IMR-90 (cell line): ENCODE data around the gene COL15A1. TPM values are rescaled to one million over a fixed set of nuclear protein-coding genes. Genes with fewer than 3 reads are reported as not detected.

Experiments
- ATAC-seq: fragments of 200-7000 bp; cut with Tn5 transposase; 2 replicates; pipeline ENCODE4 v1.9.1; 2020; ENCODE audit warnings: low read depth, mild to moderate bottlenecking, moderate library complexity
- BruUV-seq: library from RNA; stranded (reverse); fragments of 400-500 nt; replicated peaks from 2 replicates; lab custom pipeline; 2021; lab: Mats Ljungman, UMichigan
- CTCF ChIA-PET: fragments of 300-600 bp; formaldehyde crosslinking; extraction: SDS; loops from one replicate; lab custom pipeline; 2021; ENCODE audit warnings: antibody characterized with exemption; lab: Yijun Ruan, JAX
- POLR2A ChIA-PET: fragments of 300-600 bp; sonication (Branson Sonifier 250); formaldehyde crosslinking; loops from one replicate; lab custom pipeline; 2022; ENCODE audit warnings: antibody characterized with exemption; ENCODE audit not compliant: unreplicated experiment; lab: Charles Lee
- DNase-seq: peaks from one replicate; pipeline ENCODE4 v3.0.0; 2013
- H2AFZ ChIP-seq: replicated peaks from 2 replicates; pipeline ENCODE3; 2013; ENCODE audit warnings: low read length, mild to moderate bottlenecking; ENCODE audit not compliant: poor library complexity
- H2AK5ac ChIP-seq: 2 replicates; pipeline ENCODE4 v1.6.1; 2013; ENCODE audit warnings: low read depth, low read length, inconsistent platforms
- H2AK9ac ChIP-seq: replicated peaks from 2 replicates; pipeline ENCODE3; 2013; ENCODE audit warnings: mild to moderate bottlenecking, low read depth, low read length, moderate library complexity; ENCODE audit not compliant: poor library complexity
- H2BK120ac ChIP-seq: 2 replicates; pipeline ENCODE4 v1.6.1; 2013; ENCODE audit warnings: low read depth, low read length, inconsistent platforms
- H2BK15ac ChIP-seq: 3 replicates; pipeline ENCODE4 v1.6.1; 2013; ENCODE audit warnings: low read depth, low read length, inconsistent platforms
- H2BK20ac ChIP-seq: 2 replicates; pipeline ENCODE4 v1.6.1; 2013; ENCODE audit warnings: low read depth, mild to moderate bottlenecking, inconsistent platforms, low read length, moderate library complexity
- H2BK5ac ChIP-seq: 2 replicates; pipeline ENCODE4 v1.6.1; 2013; ENCODE audit warnings: mild to moderate bottlenecking, low read depth, low read length, inconsistent platforms; ENCODE audit not compliant: poor library complexity, severe bottlenecking
- H3K14ac ChIP-seq: replicated peaks from 2 replicates; pipeline ENCODE4 v1.6.1; 2013; ENCODE audit warnings: low read depth, low read length, inconsistent platforms
- H3K18ac ChIP-seq: 2 replicates; pipeline ENCODE4 v1.6.1; 2013; ENCODE audit warnings: low read depth, low read length, control low read depth
- H3K23ac ChIP-seq: 2 replicates; pipeline ENCODE4 v1.6.1; 2013; ENCODE audit warnings: low read depth, low read length, inconsistent platforms
- H3K27ac ChIP-seq: 2 replicates; pipeline ENCODE4 v1.5.1; 2013; ENCODE audit warnings: mild to moderate bottlenecking, control low read depth, low read length; ENCODE audit not compliant: insufficient read depth
- H3K27me3 ChIP-seq: 2 replicates; pipeline ENCODE4 v1.6.1; 2013; ENCODE audit warnings: low read length; ENCODE audit not compliant: control insufficient read depth, insufficient read depth
- H3K36me3 ChIP-seq: 2 replicates; pipeline ENCODE4 v1.6.1; 2013; ENCODE audit warnings: low read length, mixed read lengths; ENCODE audit not compliant: control insufficient read depth, insufficient read depth
- H3K4ac ChIP-seq: 2 replicates; pipeline ENCODE4 v1.6.1; 2013; ENCODE audit warnings: low read depth, low read length, inconsistent platforms
- H3K4me1 ChIP-seq: 2 replicates; pipeline ENCODE4 v1.6.1; 2013; ENCODE audit warnings: low read length, mixed read lengths; ENCODE audit not compliant: control insufficient read depth, insufficient read depth
- H3K4me2 ChIP-seq: 2 replicates; pipeline ENCODE4 v1.6.1; 2013; ENCODE audit warnings: low read depth, mild to moderate bottlenecking, control low read depth, low read length, moderate library complexity
- H3K4me3 ChIP-seq: 2 replicates; pipeline ENCODE4 v1.5.1; 2013; ENCODE audit warnings: low read depth, mild to moderate bottlenecking, control low read depth, low read length, moderate library complexity; ENCODE audit not compliant: insufficient read depth
- H3K56ac ChIP-seq: 2 replicates; pipeline ENCODE4 v1.6.1; 2013; ENCODE audit warnings: low read length, inconsistent platforms; ENCODE audit not compliant: insufficient read depth; ENCODE audit errors: extremely low read depth
- H3K79me1 ChIP-seq, 2 experiments: 2 replicates each; pipeline ENCODE4 v1.6.1; 2013; ENCODE audit warnings: low read length in 2 of 2, inconsistent platforms in 1 of 2, low read depth in 1 of 2
- H3K9ac ChIP-seq: 2 replicates; pipeline ENCODE4 v1.6.1; 2013; ENCODE audit warnings: low read depth, low read length, control low read depth
- H3K9me1 ChIP-seq: 2 replicates; pipeline ENCODE4 v1.6.1; 2013; ENCODE audit warnings: low read length, inconsistent platforms; ENCODE audit not compliant: insufficient read depth
- H3K9me3 ChIP-seq: 2 replicates; pipeline ENCODE4 v1.6.1; 2013; ENCODE audit warnings: low read length; ENCODE audit not compliant: control insufficient read depth, insufficient read depth
- H4K20me1 ChIP-seq: 2 replicates; pipeline ENCODE4 v1.6.1; 2013; ENCODE audit warnings: low read length, inconsistent platforms; ENCODE audit not compliant: insufficient read depth
- H4K5ac ChIP-seq: 2 replicates; pipeline ENCODE4 v1.6.1; 2013; ENCODE audit warnings: mild to moderate bottlenecking, low read depth, low read length, control low read depth
- H4K8ac ChIP-seq, 2 experiments: 2 replicates each; pipeline ENCODE4 v1.6.1; 2013; ENCODE audit warnings: low read depth in 2 of 2, low read length in 2 of 2, control low read depth in 1 of 2, inconsistent platforms in 1 of 2
- H4K91ac ChIP-seq: 2 replicates; pipeline ENCODE4 v1.6.1; 2013; ENCODE audit warnings: low read depth, low read length, inconsistent platforms; ENCODE audit not compliant: insufficient read depth
- BHLHE40 ChIP-seq: fragments of 150-350 bp; IDR thresholded peaks from 2 replicates; pipeline ENCODE4 v1.6.1; 2016; ENCODE audit warnings: mild to moderate bottlenecking, low read depth, low read length
- CEBPB ChIP-seq: IDR thresholded peaks from 2 replicates; pipeline ENCODE4 v1.6.1; 2012; ENCODE audit warnings: low read depth, low read length, improper control_type of control experiment
- CHD1 ChIP-seq: IDR thresholded peaks from 2 replicates; pipeline ENCODE4 v1.6.1; 2012; ENCODE audit warnings: low read depth, low read length, improper control_type of control experiment
- MAZ ChIP-seq: IDR thresholded peaks from 2 replicates; pipeline ENCODE4 v1.6.1; 2012; ENCODE audit warnings: low read depth, mild to moderate bottlenecking, low read length, improper control_type of control experiment, moderate library complexity, borderline replicate concordance
- MXI1 ChIP-seq: IDR thresholded peaks from 2 replicates; pipeline ENCODE4 v1.6.1; 2012; ENCODE audit warnings: low read depth, mild to moderate bottlenecking, low read length, moderate library complexity, borderline replicate concordance
- RAD21 ChIP-seq: IDR thresholded peaks from 2 replicates; pipeline ENCODE4 v1.6.1; 2012; ENCODE audit warnings: low read length, improper control_type of control experiment
- RFX5 ChIP-seq: IDR thresholded peaks from 2 replicates; pipeline ENCODE4 v1.8.0; 2012; ENCODE audit warnings: low read depth, mild to moderate bottlenecking, low read length, moderate library complexity
- WGBS, 2 experiments: methylation state at CpG; one replicate each; pipeline versions ENCODE4 v1.1.5 to v1.1.7; 2013; ENCODE audit warnings: missing lambda C conversion rate in 2 of 2; ENCODE audit not compliant: insufficient read length in 1 of 2; ENCODE audit errors: extremely low coverage in 2 of 2; 5-methylcytosine and 5-hydroxymethylcytosine counted together
- dilution Hi-C: fragments of 300-500 bp; cut with HindIII; formaldehyde crosslinking; loops from one replicate; pipeline ENCODE4 v1.14.3; 2018; ENCODE audit warnings: low sequenced_read_pairs; ENCODE audit not compliant: unreplicated experiment
- in situ Hi-C: fragments of 300-500 bp; cut with MboI; formaldehyde crosslinking; loops from 3 replicates; pipeline ENCODE4 v1.14.3; 2019; ENCODE audit warnings: low sequenced_read_pairs, inconsistent platforms, mixed read lengths
- intact Hi-C: fragments of 100-400 bp; cut with micrococcal nuclease; formaldehyde crosslinking; loops from 2 replicates; pipeline ENCODE4 v1.10.0; 2022
- polyA plus RNA-seq, 3 experiments: library from polyadenylated mRNA; depleted of rRNA; stranded (reverse); fragments of >200 nt; gene quantifications; 2 replicates each; pipeline ENCODE4 v1.2.3, GENCODE V29; 2012; ENCODE audit warnings: low replicate concordance in 1 of 3
- total RNA-seq: library from RNA; depleted of rRNA; stranded (reverse); fragments of >200 nt; gene quantifications from 2 replicates; pipeline ENCODE4 v1.2.3, GENCODE V29; 2012

Gene COL15A1
- total and polyA plus RNA-seq, 2 of the 4 experiments (the other 2 are of a cell fraction) = 2.2 to 3.7 TPM

DNA sequence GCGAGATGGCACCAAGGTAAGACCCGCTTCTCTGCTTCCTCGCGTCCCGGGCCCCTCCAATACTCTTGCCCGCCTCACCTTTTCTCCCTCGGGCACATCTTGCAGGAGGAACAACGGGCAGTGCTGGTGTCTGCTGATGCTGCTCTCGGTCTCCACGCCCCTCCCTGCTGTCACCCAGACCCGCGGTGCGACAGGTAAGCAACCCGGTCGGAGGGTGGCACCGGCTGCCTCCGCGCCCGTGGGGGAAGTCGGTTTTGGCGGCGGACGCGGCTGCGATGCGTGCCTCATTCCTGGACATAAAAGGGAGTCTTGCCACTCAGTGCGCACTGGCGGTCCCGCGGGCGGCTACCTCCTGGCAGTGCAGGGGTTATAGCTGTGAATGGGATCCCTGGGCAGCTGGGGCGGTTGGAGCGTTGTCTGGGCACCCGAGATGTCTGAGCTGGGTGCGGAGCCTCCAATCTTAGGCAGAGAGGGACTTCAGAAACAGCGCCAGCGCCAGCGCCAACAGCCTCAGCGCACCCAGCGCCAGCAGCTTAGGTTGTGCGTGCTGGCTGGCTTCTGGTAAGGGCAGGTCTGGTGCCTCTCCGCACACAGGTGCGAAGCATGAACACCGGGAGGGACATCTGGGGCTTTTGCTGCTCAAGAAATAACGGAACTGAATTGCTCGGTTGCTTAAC lies 488 bp downstream of the COL15A1 start:
- Histone ChIP-seq H3K4ac (peak overlapping the region; percentile 83), H2BK20ac (peak overlapping the region; percentile 16), H2BK5ac (peak overlapping the region; percentile 54), H3K9me1 (peaks cover 5% of the 10 kb centered on the region; the same call in 1 of the 2 replicates), H3K9ac (peak overlapping the region; percentile 94), H4K91ac (peak overlapping the region; percentile 77), H4K20me1 (no peaks in the 10 kb centered on the region), H4K5ac (peak overlapping the region; percentile 86), H3K27me3 (peaks cover 33% of the 10 kb centered on the region), H3K14ac (peak overlapping the region; percentile 69), H3K4me1 (peaks cover 3% of the 10 kb centered on the region; the same call in 1 of the 2 replicates), H3K79me1 (peaks cover 6 to 20% of the 10 kb centered on the region in 2 experiments; a peak in 2 of 4 replicates), H3K9me3 (no peaks in the 10 kb centered on the region), H2AK5ac (peak overlapping the region; percentile 65), H3K27ac (peak overlapping the region; percentile 73), H4K8ac (peak overlapping the region; percentile 67 to 91; a peak in 2 of 4 replicates), H2AK9ac (peak overlapping the region; percentile 77), H3K4me2 (peak overlapping the region; percentile 92), H2BK15ac (peak overlapping the region; percentile 50; the same call in 2 of the 3 replicates), H2AFZ (peak overlapping the region; percentile 89), H3K18ac (peak overlapping the region; percentile 92), H3K56ac (no peak overlapping the region), H3K23ac (peak overlapping the region; percentile 68), H3K36me3 (peaks cover 11% of the 10 kb centered on the region; the same call in 1 of the 2 replicates), H3K4me3 (peak overlapping the region; percentile 99), H2BK120ac (peak overlapping the region; percentile 74)
- TF ChIP-seq BHLHE40 (no peak), MXI1 (no peak), RAD21 (no peak), RFX5 (no peak), CEBPB (no peak), CHD1 (no peak), MAZ (no peak)
- peak; percentile 65 for ATAC-seq
- DNase-seq = no peak
- ChIA-PET CTCF (interaction anchor here (1.0 kb wide), 1 partner anchor 13 kb away, joined by 5 read pairs; no protein-coding TSS in a partner anchor), POLR2A (no interaction called here)
- dilution Hi-C loops (no loop called here), intact Hi-C loops (no loop called here), in situ Hi-C loops (no loop called here)
- BruUV-seq = no TSS peak
- 1% methylated on average over 21 of the region's 46 CpGs; no CpG with 5 or more reads in 1 of the 2 experiments for WGBS, 2 experiments
